Lower leg skin (tissue), 4 donors: Measurements from ENCODE around the gene OR14A2. TPM values are rescaled to one million over a fixed set of nuclear protein-coding genes. Genes with fewer than 3 reads are reported as not detected.
A peak's percentile ranks its signal among the peaks of the same experiment; 100 is the strongest.
"Not testable (repeated sequence)": the region's sequence is repeated elsewhere in the genome, so short reads cannot be mapped to it uniquely, and the experiment has no call there.

Source experiments
- DNase-seq, 2 donors: peaks; one replicate each; pipeline ENCODE4 v3.0.0-alpha.2; 2019; ENCODE audit warnings: low spot score in 2 of 2
- H3K4me3 ChIP-seq: fragments of 200-600 bp; sonication (generic); 2 replicates; pipeline ENCODE4 v1.5.1; 2017; ENCODE audit warnings: mild to moderate bottlenecking, low read depth; ENCODE audit not compliant: poor library complexity, severe bottlenecking
- POLR2A ChIP-seq, 2 donors: fragments of 450-650 bp; IDR thresholded peaks; one replicate each; pipeline ENCODE4 v1.6.1; 2016 to 2017; ENCODE audit warnings: antibody characterized with exemption in 2 of 2, mild to moderate bottlenecking in 1 of 2, moderate library complexity in 1 of 2
- WGBS, 2 donors: methylation state at CpG; one replicate each; pipeline ENCODE4 v1.1.5; 2018; 5-methylcytosine and 5-hydroxymethylcytosine counted together
- intact Hi-C: fragments of 100-400 bp; cut with DNase I; formaldehyde crosslinking; loops from one replicate; pipeline ENCODE4 v1.15.0; 2023; ENCODE audit warnings: low total_unique reads
- total RNA-seq, 4 donors: library from RNA; depleted of rRNA; stranded (reverse); fragments of >200 nt; gene quantifications; one replicate each; pipeline ENCODE4 v1.1.0, GENCODE V29; 2016
- TF ChIP-seq, protein P1 (sequence below), 3 donors: fragments of 450-650 bp; IDR thresholded peaks; one replicate each; pipeline ENCODE4 v1.5.1; 2016; ENCODE audit warnings: antibody characterized with exemption in 3 of 3, mild to moderate bottlenecking in 3 of 3, moderate library complexity in 2 of 3

OR14A2 gene
- total RNA-seq, 4 donors from 2014 or later = not detected

GRCh38 chr1:247721222-247721621 lies 26.7 kb downstream of the OR14A2 start:
- 88 to 90% methylated on average over 4 of the region's 4 CpGs for WGBS, 2 donors
- DNase-seq = no peak
- no peak overlapping the region for H3K4me3 ChIP-seq
- intact Hi-C loops = no loop called here
- TF ChIP-seq, protein P1, sequence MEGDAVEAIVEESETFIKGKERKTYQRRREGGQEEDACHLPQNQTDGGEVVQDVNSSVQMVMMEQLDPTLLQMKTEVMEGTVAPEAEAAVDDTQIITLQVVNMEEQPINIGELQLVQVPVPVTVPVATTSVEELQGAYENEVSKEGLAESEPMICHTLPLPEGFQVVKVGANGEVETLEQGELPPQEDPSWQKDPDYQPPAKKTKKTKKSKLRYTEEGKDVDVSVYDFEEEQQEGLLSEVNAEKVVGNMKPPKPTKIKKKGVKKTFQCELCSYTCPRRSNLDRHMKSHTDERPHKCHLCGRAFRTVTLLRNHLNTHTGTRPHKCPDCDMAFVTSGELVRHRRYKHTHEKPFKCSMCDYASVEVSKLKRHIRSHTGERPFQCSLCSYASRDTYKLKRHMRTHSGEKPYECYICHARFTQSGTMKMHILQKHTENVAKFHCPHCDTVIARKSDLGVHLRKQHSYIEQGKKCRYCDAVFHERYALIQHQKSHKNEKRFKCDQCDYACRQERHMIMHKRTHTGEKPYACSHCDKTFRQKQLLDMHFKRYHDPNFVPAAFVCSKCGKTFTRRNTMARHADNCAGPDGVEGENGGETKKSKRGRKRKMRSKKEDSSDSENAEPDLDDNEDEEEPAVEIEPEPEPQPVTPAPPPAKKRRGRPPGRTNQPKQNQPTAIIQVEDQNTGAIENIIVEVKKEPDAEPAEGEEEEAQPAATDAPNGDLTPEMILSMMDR (IDR thresholded peaks at IDR 0.05) = no peak
- TF ChIP-seq POLR2A (IDR thresholded peaks at IDR 0.05) = no peak

- TF ChIP-seq POLR2A (IDR thresholded peaks at IDR 0.05) = no peak
- TF ChIP-seq, protein P1 (IDR thresholded peaks at IDR 0.05) = no peak
- no peak for DNase-seq
- intact Hi-C loops = no loop called here
- H3K4me3 ChIP-seq = no peak within 1 kb of the TSS
- WGBS, 2 donors = 77 to 87% methylated on average over 3 of the region's 3 CpGs
These were observed 31.4 kb downstream of the OR14A2 start, which contains the start of gene OR6F1 for GRCh38 chr1:247716546-247716945. TSS of gene OR6F1 (minus strand) at chr1:247716646. CDS start at chr1:247712755, 3,891 bp downstream.

- TF ChIP-seq, protein P1 (IDR thresholded peaks at IDR 0.05) = no peak
- no peak for TF ChIP-seq POLR2A (IDR thresholded peaks at IDR 0.05)
- 93 to 94% methylated on average over 7 of the region's 7 CpGs for WGBS, 2 donors
- intact Hi-C loops = no loop called here
- no peak overlapping the region for H3K4me3 ChIP-seq
- no peak for DNase-seq
These were observed 34.2 kb downstream of the OR14A2 start for GRCh38 chr1:247713753-247714152.

GRCh38 chr1:247710681-247711080 lies 37.3 kb downstream of the OR14A2 start:
- WGBS, 2 donors = 92 to 94% methylated on average over 8 of the region's 8 CpGs
- intact Hi-C loops, DNase-seq, H3K4me3 ChIP-seq: not testable (repeated sequence)

DNA sequence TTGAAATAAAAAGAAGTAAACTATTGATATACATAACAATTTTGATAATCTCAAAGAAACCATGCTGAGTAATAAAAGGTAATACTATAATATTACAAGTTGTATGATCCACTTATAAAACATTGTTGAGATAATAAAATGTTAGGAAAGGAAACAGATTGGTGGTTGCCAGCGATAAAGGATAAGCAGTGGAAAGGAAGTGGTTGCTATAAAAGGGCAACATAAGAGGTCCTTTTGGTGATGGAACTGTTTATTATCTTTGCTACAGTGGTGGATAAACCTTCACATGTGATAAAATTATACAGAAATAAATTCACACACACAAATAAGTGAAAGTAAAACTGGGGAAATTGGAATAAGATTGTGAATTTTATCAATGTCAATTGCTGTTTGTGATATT lies 46.6 kb downstream of the OR14A2 start:
- DNase-seq = no peak
- intact Hi-C loops = no loop called here
- 70 to 81% methylated on average over 1 of the region's 1 CpG for WGBS, 2 donors
- no peak for TF ChIP-seq POLR2A (IDR thresholded peaks at IDR 0.05)
- TF ChIP-seq, protein P1 (IDR thresholded peaks at IDR 0.05) = no peak
- H3K4me3 ChIP-seq = no peak overlapping the region

GRCh38 chr1:247681288-247681897 lies 66.5 kb downstream of the OR14A2 start:
- no peak for TF ChIP-seq POLR2A (IDR thresholded peaks at IDR 0.05)
- TF ChIP-seq, protein P1 (IDR thresholded peaks at IDR 0.05) = no peak
- DNase-seq = peak in 1 of 2 donors; percentile 17
- H3K4me3 ChIP-seq = no peak overlapping the region
- intact Hi-C loops = no loop called here
- WGBS, 2 donors = 32 to 36% methylated on average over 7 of the region's 7 CpGs
